BE2C (cell line): ENCODE results near the gene PHYH.
"Not testable (repeated sequence)": the region's sequence is repeated elsewhere in the genome, so short reads cannot be mapped to it uniquely, and the experiment has no call there.

Experiments used
- DNase-seq: peaks from one replicate; pipeline ENCODE4 v3.0.0-alpha.2; 2020
- H3K27me3 ChIP-seq: fragments of 250-450 bp; sonication (Bioruptor Pico); 2 replicates; pipeline ENCODE4 v1.5.1; 2020; ENCODE audit warnings: mild to moderate bottlenecking
- H3K36me3 ChIP-seq: fragments of 250-450 bp; sonication (Bioruptor Pico); 2 replicates; pipeline ENCODE4 v1.5.1; 2020; ENCODE audit warnings: mild to moderate bottlenecking
- H3K4me1 ChIP-seq: fragments of 250-450 bp; sonication (Bioruptor Pico); 2 replicates; pipeline ENCODE4 v1.5.1; 2020
- H3K4me3 ChIP-seq: 2 replicates; pipeline ENCODE4 v1.5.1; 2011; ENCODE audit warnings: low read depth, low read length
- H3K9me3 ChIP-seq: fragments of 250-450 bp; sonication (Bioruptor Pico); 2 replicates; pipeline ENCODE4 v1.5.1; 2020
- TF ChIP-seq, protein P1 (sequence below): IDR thresholded peaks from 2 replicates; pipeline ENCODE4 v1.5.1; 2012; ENCODE audit warnings: mild to moderate bottlenecking, low read depth, low read length

PHYH gene

DNA sequence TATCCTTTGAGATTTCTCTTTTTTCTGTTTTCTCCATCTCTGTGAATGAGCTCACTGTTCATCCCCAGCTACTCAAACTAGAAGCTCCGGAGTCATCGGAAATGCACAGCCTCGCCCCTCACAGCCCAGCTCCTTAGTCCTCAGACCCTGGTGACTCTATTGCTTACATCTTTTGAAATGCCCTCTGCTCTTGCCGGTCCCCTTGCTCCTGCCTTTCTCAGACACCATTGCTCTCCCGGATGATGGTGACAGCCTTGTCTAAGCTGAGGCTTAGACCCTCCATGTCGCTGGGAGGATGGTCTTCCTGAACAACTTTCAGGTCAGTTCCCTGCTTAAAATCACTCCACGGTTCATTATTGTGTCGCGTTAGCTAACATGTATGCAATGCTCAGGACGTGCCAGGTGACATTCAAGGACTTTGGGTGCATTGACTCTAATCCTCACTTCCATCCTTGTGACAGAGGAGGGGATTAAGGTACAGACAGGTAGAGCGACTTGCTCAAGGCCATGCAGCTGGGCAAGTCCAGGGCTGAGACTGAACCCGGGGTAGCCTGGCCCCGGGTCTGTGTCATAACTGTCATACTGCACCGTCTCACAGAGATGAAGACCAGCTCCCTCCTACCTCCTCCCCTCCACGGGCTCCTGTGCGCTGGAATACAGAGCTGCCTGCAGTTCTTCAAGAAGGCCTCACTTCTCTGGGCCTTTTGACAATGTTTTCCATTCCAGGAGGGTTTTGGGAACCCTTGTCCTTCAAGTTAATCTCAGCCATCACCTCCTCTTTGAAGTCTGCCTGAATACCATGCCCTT is 61.4 kb downstream of the PHYH start:
- TF ChIP-seq, protein P1, sequence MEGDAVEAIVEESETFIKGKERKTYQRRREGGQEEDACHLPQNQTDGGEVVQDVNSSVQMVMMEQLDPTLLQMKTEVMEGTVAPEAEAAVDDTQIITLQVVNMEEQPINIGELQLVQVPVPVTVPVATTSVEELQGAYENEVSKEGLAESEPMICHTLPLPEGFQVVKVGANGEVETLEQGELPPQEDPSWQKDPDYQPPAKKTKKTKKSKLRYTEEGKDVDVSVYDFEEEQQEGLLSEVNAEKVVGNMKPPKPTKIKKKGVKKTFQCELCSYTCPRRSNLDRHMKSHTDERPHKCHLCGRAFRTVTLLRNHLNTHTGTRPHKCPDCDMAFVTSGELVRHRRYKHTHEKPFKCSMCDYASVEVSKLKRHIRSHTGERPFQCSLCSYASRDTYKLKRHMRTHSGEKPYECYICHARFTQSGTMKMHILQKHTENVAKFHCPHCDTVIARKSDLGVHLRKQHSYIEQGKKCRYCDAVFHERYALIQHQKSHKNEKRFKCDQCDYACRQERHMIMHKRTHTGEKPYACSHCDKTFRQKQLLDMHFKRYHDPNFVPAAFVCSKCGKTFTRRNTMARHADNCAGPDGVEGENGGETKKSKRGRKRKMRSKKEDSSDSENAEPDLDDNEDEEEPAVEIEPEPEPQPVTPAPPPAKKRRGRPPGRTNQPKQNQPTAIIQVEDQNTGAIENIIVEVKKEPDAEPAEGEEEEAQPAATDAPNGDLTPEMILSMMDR: no peak
- Histone ChIP-seq H3K4me3 (no peak overlapping the region), H3K9me3 (no peaks in the 10 kb centered on the region), H3K4me1 (no peaks in the 10 kb centered on the region), H3K27me3 (no peaks in the 10 kb centered on the region), H3K36me3 (no peaks in the 10 kb centered on the region)
- no peak for DNase-seq

- H3K4me3 ChIP-seq: no peak overlapping the region
- H3K9me3 ChIP-seq: no peaks in the 10 kb centered on the region
- H3K4me1 ChIP-seq: 0 out of 2 replicates have a peak, but pooled peaks cover 2% of the 10 kb centered on the region
- no peaks in the 10 kb centered on the region for H3K36me3 ChIP-seq
- TF ChIP-seq, protein P1: no peak
- no peak for DNase-seq
- H3K27me3 ChIP-seq: no peaks in the 10 kb centered on the region
Measured at GRCh38 chr10:13236638-13237037, 63.2 kb downstream of the PHYH start.

GRCh38 chr10:13234736-13235135 is 65.1 kb downstream of the PHYH start:
- not testable (repeated sequence) for DNase-seq, H3K4me1 ChIP-seq, H3K4me3 ChIP-seq, H3K9me3 ChIP-seq, H3K27me3 ChIP-seq, H3K36me3 ChIP-seq

DNA sequence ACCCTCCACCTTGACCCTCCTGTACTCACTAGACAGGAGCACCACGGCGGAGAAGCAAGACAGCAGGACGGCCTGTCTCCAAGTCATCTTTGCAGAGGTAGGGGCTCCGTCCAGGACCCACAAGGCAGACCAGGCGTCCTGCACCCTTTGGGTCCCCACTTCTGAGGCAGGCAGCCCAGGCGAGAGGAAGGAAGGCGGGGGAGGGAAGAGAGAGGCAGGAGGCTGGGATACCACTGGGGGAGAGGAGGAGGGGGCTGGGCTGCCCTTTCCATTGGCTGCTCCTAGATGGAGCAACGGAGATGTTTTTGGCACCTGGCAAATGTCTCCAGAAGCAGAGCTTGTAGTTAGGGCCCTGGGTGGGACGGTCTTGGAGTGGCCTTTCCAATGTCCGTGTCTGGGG is 65.7 kb downstream of the PHYH start, which contains the start of gene UCMA:
Gene UCMA, minus strand, starts transcription at position 203 of the 400 bp plus-strand sequence. Its CDS starts 116 bp downstream, at position 87.
- H3K4me1 ChIP-seq: 0 out of 2 replicates have a peak, but pooled peaks cover 2% of the 10 kb centered on the region
- H3K4me3 ChIP-seq: no peak within 1 kb of the TSS
- no peaks in the 10 kb centered on the region for H3K9me3 ChIP-seq
- DNase-seq: no peak
- H3K36me3 ChIP-seq: no peaks in the 10 kb centered on the region
- no peaks in the 10 kb centered on the region; the same call in 1 of the 2 replicates for H3K27me3 ChIP-seq
- TF ChIP-seq, protein P1: no peak

DNA sequence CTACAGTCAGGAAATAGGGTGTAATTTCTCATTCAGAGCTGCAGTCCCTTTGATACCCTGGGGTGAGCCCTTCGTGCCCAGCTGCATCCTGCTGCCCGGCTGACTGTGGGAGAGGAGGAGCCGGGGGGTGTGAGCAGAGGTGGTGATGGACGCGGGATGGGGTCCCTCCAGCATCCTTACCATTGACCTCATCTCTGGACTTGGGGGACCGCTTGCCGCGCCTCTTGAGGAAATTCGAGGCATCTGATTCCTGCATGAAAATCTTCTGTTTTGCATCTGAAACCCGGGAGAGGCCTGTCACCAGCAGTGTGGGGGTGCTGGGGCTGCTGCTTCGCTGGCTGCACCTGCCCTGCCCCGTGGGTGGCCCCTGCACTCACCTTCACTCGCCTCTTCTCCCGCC is 66.5 kb downstream of the PHYH start:
- no peak for DNase-seq
- H3K36me3 ChIP-seq: no peaks in the 10 kb centered on the region
- TF ChIP-seq, protein P1: no peak
- H3K9me3 ChIP-seq: no peaks in the 10 kb centered on the region
- H3K4me3 ChIP-seq: no peak overlapping the region
- H3K4me1 ChIP-seq: 0 out of 2 replicates have a peak, but pooled peaks cover 2% of the 10 kb centered on the region
- H3K27me3 ChIP-seq: no peaks in the 10 kb centered on the region; the same call in 1 of the 2 replicates

DNA sequence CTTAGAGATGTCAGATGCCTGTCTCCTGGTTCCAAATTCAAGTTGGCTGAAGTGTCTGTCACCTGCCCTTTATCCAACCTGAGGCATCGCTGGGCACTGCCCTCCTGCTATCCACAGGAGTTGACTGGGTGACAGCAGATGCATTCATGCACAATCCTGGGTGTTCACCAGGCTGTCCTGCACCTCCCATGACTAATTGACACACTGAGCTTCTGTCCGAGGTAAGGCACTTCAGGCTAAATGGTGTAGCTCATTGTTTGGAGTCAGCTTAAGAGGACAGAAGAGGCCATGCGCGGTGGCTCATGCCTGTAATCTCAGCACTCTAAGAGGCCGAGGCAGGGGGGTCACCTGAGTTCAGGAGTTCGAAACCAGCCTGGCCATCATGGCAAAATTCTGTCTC is 68.1 kb downstream of the PHYH start:
- DNase-seq: no peak
- TF ChIP-seq, protein P1: no peak
- H3K9me3 ChIP-seq: no peaks in the 10 kb centered on the region
- H3K36me3 ChIP-seq: no peaks in the 10 kb centered on the region
- H3K27me3 ChIP-seq: no peaks in the 10 kb centered on the region; the same call in 1 of the 2 replicates
- no peak overlapping the region for H3K4me3 ChIP-seq
- H3K4me1 ChIP-seq: 0 out of 2 replicates have a peak, but pooled peaks cover 2% of the 10 kb centered on the region
